Measurements from ENCODE around the gene CDYL2.

CDYL2 gene

GRCh38 chr16:80836846-80837245, 32.4 kb upstream of the CDYL2 start:
- ATAC-seq, result no peak
- TF ChIP-seq OSR1 (CRISPR knock-in tag; IDR thresholded peaks at IDR 0.05) (no peak), TSHZ2 (CRISPR knock-in tag; IDR thresholded peaks at IDR 0.05) (no peak), ZNF565 (CRISPR knock-in tag; conservative IDR thresholded peaks at IDR 0.05; ENCODE audit: low read depth) (no peak), GLIS3 (CRISPR knock-in tag; IDR thresholded peaks at IDR 0.05) (no peak), POU6F1 (CRISPR knock-in tag; IDR thresholded peaks at IDR 0.05; ENCODE audit: borderline replicate concordance, low read depth) (no peak), ZFP3 (CRISPR knock-in tag; IDR thresholded peaks at IDR 0.05) (no peak)

GRCh38 chr16:80836202-80836601, 31.8 kb upstream of the CDYL2 start:
- ATAC-seq, result no peak
- no peak for TF ChIP-seq OSR1 (CRISPR knock-in tag; IDR thresholded peaks at IDR 0.05)
- no peak for TF ChIP-seq CSRNP3 (CRISPR knock-in tag; IDR thresholded peaks at IDR 0.05)
- TF ChIP-seq TOX (CRISPR knock-in tag; IDR thresholded peaks at IDR 0.05; ENCODE audit: borderline replicate concordance), result no peak
- TF ChIP-seq POU6F1 (CRISPR knock-in tag; IDR thresholded peaks at IDR 0.05; ENCODE audit: borderline replicate concordance, low read depth), result no peak
- no peak for TF ChIP-seq PPARA (CRISPR knock-in tag; IDR thresholded peaks at IDR 0.05; ENCODE audit: borderline replicate concordance)
- no peak for TF ChIP-seq PATZ1 (CRISPR knock-in tag; IDR thresholded peaks at IDR 0.05; ENCODE audit: borderline replicate concordance)
- TF ChIP-seq ESRRG (CRISPR knock-in tag; IDR thresholded peaks at IDR 0.05), result no peak
- no peak for TF ChIP-seq RARB (CRISPR knock-in tag; IDR thresholded peaks at IDR 0.05)
- no peak for TF ChIP-seq ZFP3 (CRISPR knock-in tag; IDR thresholded peaks at IDR 0.05)
- TF ChIP-seq ZFP30 (CRISPR knock-in tag; IDR thresholded peaks at IDR 0.05), result no peak
- TF ChIP-seq ZC3H10 (CRISPR knock-in tag; IDR thresholded peaks at IDR 0.05), result no peak
- no peak for TF ChIP-seq TCF4 (CRISPR knock-in tag; IDR thresholded peaks at IDR 0.05; ENCODE audit: borderline replicate concordance)
- no peak for TF ChIP-seq GLIS3 (CRISPR knock-in tag; IDR thresholded peaks at IDR 0.05)
- TF ChIP-seq ARNTL (CRISPR knock-in tag; IDR thresholded peaks at IDR 0.05; ENCODE audit: borderline replicate concordance, low read depth), result no peak
- TF ChIP-seq ZNF565 (CRISPR knock-in tag; conservative IDR thresholded peaks at IDR 0.05; ENCODE audit: low read depth), result no peak
- TF ChIP-seq CREB5 (CRISPR knock-in tag; IDR thresholded peaks at IDR 0.05; ENCODE audit: low read depth), result no peak

GRCh38 chr16:80831039-80831438, 26.6 kb upstream of the CDYL2 start:
- no peak for ATAC-seq
- no peak for TF ChIP-seq ZFP3 (CRISPR knock-in tag; IDR thresholded peaks at IDR 0.05)
- TF ChIP-seq BACH2 (CRISPR knock-in tag; IDR thresholded peaks at IDR 0.05; ENCODE audit: borderline replicate concordance), result no peak
- TF ChIP-seq CSRNP3 (CRISPR knock-in tag; IDR thresholded peaks at IDR 0.05), result no peak
- no peak for TF ChIP-seq ZFP30 (CRISPR knock-in tag; IDR thresholded peaks at IDR 0.05)
- TF ChIP-seq ISL1 (CRISPR knock-in tag; IDR thresholded peaks at IDR 0.05), result no peak
- TF ChIP-seq ESRRG (CRISPR knock-in tag; IDR thresholded peaks at IDR 0.05), result no peak
- TF ChIP-seq POU6F1 (CRISPR knock-in tag; IDR thresholded peaks at IDR 0.05; ENCODE audit: borderline replicate concordance, low read depth), result no peak
- TF ChIP-seq CREB5 (CRISPR knock-in tag; IDR thresholded peaks at IDR 0.05; ENCODE audit: low read depth), result no peak

All from SK-N-SH treated with all-trans-retinoic acid at 6 μM for 48 hours (cell line).